LNCAP (cell line): ENCODE results near the gene FBN3.

Source experiments
- TF ChIP-seq, protein P1 (sequence below): fragments of 450-650 bp; IDR thresholded peaks from 2 replicates; pipeline ENCODE4 v1.5.1; 2017; ENCODE audit warnings: mild to moderate bottlenecking

Gene FBN3

DNA sequence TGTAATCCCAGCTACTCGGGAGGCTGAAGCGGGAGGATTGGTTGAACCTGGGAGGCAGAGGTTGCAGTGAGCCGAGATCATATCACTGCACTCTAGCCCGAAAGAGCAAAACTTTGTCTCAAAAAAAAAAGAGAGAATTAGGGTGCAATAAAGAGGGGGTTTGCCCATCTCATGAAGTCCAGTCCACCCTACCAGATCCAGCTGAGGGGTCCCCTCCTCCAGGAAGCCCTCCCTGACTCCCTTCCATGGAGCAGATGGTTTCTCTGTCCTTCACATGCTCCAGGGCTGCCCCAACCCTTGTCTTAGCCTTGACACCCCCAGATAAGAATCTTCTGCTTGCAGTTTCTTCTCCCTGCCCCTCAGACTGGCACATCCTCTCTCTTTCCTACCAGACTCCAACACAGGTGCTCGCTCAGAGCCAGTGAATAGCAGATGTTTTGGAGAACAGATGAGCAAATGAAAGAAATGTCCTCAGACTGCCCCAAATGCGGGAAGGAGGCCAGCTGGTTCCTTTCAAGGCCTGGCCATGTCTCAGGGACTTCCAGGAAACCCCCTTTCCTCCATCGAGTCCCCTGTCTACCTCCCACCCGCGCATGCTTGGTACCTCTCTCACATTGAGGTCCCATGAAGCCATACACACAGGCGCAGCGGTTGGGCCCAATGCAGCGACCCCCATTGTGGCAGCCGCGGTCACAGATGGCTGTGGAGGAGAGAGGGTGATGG lies 5.0 kb downstream of the FBN3 start:
- TF ChIP-seq, protein P1, sequence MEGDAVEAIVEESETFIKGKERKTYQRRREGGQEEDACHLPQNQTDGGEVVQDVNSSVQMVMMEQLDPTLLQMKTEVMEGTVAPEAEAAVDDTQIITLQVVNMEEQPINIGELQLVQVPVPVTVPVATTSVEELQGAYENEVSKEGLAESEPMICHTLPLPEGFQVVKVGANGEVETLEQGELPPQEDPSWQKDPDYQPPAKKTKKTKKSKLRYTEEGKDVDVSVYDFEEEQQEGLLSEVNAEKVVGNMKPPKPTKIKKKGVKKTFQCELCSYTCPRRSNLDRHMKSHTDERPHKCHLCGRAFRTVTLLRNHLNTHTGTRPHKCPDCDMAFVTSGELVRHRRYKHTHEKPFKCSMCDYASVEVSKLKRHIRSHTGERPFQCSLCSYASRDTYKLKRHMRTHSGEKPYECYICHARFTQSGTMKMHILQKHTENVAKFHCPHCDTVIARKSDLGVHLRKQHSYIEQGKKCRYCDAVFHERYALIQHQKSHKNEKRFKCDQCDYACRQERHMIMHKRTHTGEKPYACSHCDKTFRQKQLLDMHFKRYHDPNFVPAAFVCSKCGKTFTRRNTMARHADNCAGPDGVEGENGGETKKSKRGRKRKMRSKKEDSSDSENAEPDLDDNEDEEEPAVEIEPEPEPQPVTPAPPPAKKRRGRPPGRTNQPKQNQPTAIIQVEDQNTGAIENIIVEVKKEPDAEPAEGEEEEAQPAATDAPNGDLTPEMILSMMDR: no peak

DNA sequence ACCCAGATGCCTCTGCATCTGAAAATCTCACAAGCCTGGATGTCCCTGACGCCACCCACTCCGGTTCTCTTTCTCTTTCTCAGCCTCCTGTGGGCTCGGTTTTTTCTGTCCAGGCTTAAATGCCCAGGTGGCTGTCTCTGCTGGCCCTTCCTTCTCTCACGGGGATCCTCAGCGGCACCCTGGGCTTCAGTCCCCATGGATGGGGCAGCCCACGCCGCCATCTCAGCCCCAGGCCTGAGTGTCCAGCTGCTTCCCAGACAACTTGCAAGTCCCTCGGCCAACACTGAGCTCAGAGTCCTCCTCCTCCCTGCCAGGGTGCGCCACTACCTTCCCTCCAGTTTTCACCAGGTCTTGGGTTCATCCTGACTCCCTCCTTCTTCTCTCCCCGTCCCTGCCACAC lies 6.4 kb downstream of the FBN3 start:
- TF ChIP-seq, protein P1: no peak

DNA sequence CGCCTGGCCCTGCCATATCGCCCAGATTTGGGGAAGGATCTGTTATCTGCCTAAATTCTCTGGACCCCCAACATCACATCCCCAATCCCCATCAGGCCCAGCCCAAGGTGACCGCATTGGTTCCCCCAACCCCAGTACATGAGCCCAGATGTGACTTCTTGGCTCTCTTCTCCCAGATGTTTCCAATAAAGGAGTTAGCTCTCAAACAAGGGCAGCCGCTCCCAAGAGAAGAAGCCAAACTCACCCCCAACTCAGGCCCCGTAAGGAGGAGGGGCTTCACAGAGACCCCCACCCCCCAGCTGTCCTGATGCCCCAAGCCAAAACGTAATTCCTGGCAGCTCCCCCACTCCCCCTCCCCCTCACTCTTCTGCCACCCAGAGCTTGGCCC lies 6.9 kb downstream of the FBN3 start:
- TF ChIP-seq, protein P1: no peak

DNA sequence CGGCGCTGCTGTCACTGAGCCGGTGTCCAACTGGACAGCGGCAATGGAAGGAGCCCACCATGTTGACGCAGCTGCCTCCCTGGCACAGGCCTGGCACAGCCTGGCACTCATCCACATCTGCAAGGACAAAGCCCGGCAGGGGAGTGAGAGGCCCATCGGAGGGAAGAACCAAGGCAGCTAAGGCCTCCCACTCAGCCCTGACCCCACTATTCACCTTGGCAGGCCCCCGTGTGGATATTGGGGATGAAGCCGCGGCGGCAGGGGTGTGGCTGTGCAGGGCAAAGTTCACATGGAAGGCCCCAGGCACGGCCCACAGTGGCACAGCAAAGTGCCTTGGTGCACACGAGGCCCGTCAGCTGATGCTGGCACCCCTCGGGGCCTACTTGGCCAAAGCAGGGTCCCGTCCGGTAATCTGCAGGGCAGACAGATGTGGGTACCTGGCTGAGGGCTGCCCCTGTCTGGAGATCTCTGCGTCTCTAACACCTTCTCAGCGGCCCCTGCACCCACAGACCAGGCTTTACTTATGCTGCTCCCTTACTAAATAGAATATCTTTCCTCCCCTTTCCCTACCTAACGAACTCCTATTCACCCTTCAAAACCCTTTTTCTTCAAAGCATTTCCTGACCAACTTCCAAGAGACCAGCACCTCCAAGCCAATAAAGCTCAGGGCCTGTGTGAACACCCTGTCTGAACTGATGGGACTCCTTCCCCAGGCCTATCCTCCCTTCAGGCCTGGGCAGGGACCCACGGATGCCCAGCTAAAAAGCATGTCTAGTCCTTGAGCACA lies 7.5 kb downstream of the FBN3 start:
- TF ChIP-seq, protein P1: no peak

DNA sequence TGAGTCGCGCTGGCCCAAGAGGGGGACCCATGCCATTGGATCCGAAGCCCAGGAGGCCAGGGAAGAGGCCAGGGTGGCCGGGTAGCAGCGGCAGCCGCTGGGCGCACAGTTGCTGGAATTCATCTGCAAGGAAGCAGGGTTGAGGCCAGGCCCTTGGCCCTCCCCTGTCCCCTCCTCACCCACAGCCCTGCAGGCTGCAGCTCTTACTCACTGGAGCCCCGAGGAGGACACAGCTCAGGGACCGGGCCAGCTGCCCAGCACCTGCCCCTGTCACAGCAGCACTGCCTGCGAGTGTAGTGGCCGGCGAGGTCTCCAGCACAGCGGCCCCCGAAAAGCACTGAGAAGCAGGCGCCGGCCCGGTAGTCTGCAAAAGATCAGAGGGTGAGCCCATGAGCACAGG lies 11.2 kb downstream of the FBN3 start:
- TF ChIP-seq, protein P1: no peak

DNA sequence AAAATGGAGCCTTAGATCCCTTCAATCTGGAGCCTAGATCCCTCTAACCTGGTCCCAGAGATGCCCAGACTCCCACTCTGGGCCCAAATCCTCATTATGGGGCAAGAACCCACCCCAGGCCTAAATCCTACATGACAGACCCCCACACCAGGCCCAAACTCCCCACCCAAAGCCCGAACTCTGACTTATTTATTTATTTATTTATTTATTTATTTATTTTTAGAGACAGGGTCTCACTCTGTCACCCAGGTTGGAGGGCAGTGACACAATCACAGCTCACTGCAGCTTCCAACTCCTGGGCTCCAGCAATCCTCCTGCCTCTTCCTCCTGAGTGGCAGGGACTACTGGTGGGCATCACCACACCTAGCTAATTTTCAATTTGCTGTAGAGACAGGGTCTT lies 12.0 kb downstream of the FBN3 start:
- TF ChIP-seq, protein P1: no peak

DNA sequence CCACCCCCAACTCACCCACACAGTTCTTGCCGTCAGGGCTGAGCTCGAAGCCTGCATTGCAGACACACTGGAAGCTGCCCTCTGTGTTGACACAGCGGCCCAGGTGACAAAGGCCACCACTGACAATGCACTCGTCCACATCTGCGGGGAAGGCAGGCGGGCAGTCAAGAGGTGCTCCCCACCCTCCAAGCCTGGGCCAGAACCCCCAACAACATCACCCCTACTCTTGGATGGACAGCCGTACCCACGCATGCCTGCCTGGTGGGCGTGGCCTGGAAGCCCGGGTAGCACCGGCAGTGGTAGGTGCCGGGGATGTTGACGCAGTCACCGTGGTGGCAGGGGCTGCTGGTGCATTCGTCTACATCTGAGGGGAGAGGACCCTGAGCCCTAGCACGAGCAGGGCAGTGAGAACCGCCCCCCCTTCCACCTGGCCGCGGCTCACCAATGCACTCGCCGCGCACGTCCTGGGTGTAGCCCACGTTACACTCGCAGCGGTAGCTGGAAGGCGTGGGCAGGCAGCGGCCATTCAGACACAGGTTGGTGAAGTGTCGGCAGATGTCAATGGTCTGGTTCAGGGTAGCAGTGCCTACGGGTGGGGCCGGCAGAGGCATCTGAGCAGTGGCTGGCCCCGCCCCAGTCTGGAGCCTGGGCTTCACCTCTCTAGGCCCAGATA lies 13.3 kb downstream of the FBN3 start:
- TF ChIP-seq, protein P1: no peak
